Kidney epithelial cell (primary cell): ENCODE measurements around the gene SV2C. TPM values are rescaled to one million over a fixed set of nuclear protein-coding genes. Genes with fewer than 3 reads are reported as not detected.

Source experiments
- DNase-seq: peaks from one replicate; pipeline ENCODE4 v3.0.0-alpha.2; 2010; ENCODE audit warnings: low read depth
- H3K27me3 ChIP-seq: 2 replicates; pipeline ENCODE4 v1.6.0; 2011; ENCODE audit warnings: low read length; ENCODE audit not compliant: control insufficient read depth, insufficient read depth
- H3K36me3 ChIP-seq: 2 replicates; pipeline ENCODE4 v1.5.1; 2011; ENCODE audit warnings: low read length; ENCODE audit not compliant: control insufficient read depth, insufficient read depth
- H3K4me3 ChIP-seq: 2 replicates; pipeline ENCODE4 v1.5.1; 2011; ENCODE audit warnings: low read depth, mild to moderate bottlenecking, control low read depth, low read length
- CTCF ChIP-seq: IDR thresholded peaks from 2 replicates; pipeline ENCODE4 v1.5.1; 2011; ENCODE audit warnings: mild to moderate bottlenecking, moderate library complexity, low read length, control low read depth, inconsistent platforms; ENCODE audit not compliant: insufficient read depth, poor library complexity, severe bottlenecking
- total RNA-seq: library from RNA; depleted of rRNA; stranded (reverse); fragments of >200 nt; gene quantifications from 2 replicates; pipeline ENCODE4 v1.2.3, GENCODE V29; 2015

The SV2C gene
- total RNA-seq, 1 donor from 2014 or later, result 0.04 TPM

DNA sequence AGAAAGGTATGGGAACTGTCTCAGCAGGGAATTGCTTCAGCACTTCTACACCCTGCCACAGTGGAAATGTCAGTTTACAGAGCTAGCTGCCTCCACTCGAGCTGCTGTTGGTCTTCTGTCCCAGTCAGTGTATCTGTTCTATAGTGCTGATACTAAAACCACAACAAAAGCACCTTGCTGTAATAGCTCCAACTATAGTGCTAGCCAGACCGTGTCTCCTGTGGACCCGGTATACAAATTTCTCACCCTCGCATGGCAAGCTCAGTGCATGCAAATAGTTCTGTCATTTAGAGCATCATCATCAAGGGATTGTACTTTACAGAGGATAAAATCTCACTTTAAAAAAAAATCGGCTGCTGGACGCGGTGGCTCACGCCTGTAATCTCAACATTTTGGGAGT lies 268.4 kb downstream of the SV2C start:
- Histone ChIP-seq H3K4me3 (no peak overlapping the region), H3K36me3 (no peaks in the 10 kb centered on the region), H3K27me3 (no peaks in the 10 kb centered on the region)
- TF ChIP-seq CTCF, result no peak
- no peak for DNase-seq

- Histone ChIP-seq H3K4me3 (no peak overlapping the region), H3K36me3 (no peaks in the 10 kb centered on the region), H3K27me3 (no peaks in the 10 kb centered on the region)
- no peak for DNase-seq
- no peak for TF ChIP-seq CTCF
Observed at GRCh38 chr5:76356887-76357286, 273.7 kb downstream of the SV2C start.

DNA sequence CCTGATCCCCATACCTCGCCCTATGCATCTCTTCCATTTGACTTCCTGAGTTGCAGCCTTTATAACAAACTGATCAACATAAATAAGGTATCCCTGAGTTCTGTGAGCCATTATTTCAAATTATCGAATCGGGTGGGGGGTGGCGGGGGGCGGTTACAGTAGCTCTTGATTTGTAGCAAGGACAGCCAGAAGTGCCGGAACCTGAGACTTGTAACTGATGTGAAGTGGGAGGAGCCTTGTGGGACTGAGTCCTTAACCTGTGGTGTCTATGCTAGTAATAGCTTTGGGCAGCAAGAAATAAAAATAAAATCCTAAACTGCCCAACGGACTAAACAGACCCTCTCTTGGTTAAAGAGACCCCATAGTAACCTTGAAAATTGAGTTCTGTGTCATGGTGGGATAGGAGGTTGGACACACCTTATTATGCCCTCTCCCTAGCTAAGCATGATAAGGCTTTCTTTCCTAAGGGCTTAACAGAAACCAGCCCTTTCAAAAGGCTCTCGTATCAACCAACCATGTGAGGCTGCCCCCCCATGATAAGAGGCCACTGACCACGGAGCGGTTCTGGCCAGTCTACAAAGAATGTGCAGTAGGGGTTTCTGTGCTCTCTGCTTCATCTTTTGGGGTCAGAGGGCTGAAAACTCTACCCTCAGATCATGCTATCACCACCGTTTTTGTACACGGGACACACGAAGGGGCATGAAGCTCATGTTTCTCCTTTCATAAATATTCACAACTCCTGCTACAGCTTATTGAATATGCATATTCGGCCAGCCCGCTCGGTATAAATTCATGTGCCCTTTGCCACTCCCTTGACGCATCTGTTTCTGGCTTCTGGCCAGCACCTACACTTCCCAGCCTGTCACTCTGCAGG lies 280.4 kb downstream of the SV2C start:
- no peaks in the 10 kb centered on the region for H3K27me3 ChIP-seq
- no peak for TF ChIP-seq CTCF
- DNase-seq, result no peak
- no peaks in the 10 kb centered on the region for H3K36me3 ChIP-seq
- H3K4me3 ChIP-seq, result no peak overlapping the region

DNA sequence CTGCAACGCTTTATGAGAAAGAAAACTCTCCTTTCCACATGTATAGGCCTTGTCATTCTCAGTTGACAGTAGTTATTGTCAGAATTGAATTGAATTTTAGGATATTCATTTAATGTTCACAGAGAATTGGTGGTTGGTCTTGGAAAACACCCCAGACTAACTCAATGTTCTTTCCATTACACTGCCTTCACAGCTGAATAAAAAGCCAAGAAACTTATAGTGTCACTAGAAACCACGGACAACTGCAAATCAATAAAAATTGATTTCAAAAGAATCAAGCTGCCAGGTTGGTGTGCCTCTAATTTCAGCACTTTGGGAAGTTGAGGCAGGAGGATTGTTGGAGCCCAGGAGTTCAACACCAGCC lies 281.0 kb downstream of the SV2C start:
- TF ChIP-seq CTCF, result no peak
- no peaks in the 10 kb centered on the region for H3K36me3 ChIP-seq
- DNase-seq, result no peak
- H3K27me3 ChIP-seq, result no peaks in the 10 kb centered on the region
- no peak overlapping the region for H3K4me3 ChIP-seq

- no peak for TF ChIP-seq CTCF
- DNase-seq, result no peak
- Histone ChIP-seq H3K27me3 (no peaks in the 10 kb centered on the region), H3K36me3 (no peaks in the 10 kb centered on the region), H3K4me3 (no peak overlapping the region)
Observed at GRCh38 chr5:76365561-76365960, 282.4 kb downstream of the SV2C start.

- Histone ChIP-seq H3K27me3 (no peaks in the 10 kb centered on the region), H3K4me3 (no peak overlapping the region), H3K36me3 (no peaks in the 10 kb centered on the region)
- no peak for TF ChIP-seq CTCF
- no peak for DNase-seq
Observed at GRCh38 chr5:76366596-76366995, 283.4 kb downstream of the SV2C start.
